ENCODE data around the gene SLC9A9. TPM values are rescaled to one million over a fixed set of nuclear protein-coding genes. Genes with fewer than 3 reads are reported as not detected.

Gene SLC9A9
- total RNA-seq, 4 donors from 2014 or later, result 13.4 to 15.0 (median 14.4) TPM

DNA sequence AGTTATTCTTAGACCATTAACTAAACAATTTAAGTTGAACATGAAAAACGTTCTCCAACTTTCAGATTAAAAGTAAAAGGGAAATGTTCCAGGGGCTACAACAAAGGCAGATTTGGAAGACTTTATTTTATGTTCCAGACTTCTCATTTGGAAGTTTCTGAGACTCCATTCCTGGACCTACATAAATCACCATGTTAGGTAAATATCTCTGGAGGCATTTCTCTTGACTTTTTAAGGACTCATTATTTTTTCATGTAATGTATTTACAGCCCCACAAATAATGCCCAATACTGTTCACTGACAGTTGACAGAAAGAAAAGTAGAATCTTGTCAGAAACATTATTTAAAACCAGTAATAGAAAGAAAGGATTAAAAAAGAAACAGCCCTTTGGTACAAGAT lies 352.1 kb downstream of the SLC9A9 start:
- intact Hi-C loops (cut with DNase I), result no loop called here
- TF ChIP-seq, protein P1, sequence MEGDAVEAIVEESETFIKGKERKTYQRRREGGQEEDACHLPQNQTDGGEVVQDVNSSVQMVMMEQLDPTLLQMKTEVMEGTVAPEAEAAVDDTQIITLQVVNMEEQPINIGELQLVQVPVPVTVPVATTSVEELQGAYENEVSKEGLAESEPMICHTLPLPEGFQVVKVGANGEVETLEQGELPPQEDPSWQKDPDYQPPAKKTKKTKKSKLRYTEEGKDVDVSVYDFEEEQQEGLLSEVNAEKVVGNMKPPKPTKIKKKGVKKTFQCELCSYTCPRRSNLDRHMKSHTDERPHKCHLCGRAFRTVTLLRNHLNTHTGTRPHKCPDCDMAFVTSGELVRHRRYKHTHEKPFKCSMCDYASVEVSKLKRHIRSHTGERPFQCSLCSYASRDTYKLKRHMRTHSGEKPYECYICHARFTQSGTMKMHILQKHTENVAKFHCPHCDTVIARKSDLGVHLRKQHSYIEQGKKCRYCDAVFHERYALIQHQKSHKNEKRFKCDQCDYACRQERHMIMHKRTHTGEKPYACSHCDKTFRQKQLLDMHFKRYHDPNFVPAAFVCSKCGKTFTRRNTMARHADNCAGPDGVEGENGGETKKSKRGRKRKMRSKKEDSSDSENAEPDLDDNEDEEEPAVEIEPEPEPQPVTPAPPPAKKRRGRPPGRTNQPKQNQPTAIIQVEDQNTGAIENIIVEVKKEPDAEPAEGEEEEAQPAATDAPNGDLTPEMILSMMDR (IDR thresholded peaks at IDR 0.05), result no peak
- TF ChIP-seq POLR2AphosphoS5 (IDR thresholded peaks at IDR 0.05) (no peak), POLR2A (IDR thresholded peaks at IDR 0.05; ENCODE audit: low read depth) (no peak), EP300 (IDR thresholded peaks at IDR 0.05) (no peak)
- H3K27me3 ChIP-seq, result no peaks in the 10 kb centered on the region
- no peaks in the 10 kb centered on the region for H3K9me3 ChIP-seq
- H3K4me1 ChIP-seq, result peaks cover 0 to 25% (median 16%) of the 10 kb centered on the region in 4 donors
- H3K36me3 ChIP-seq, result no peaks in the 10 kb centered on the region
- no peak for DNase-seq (ENCODE audit: extremely low spot score)
- 37% methylated on average over 1 of the region's 1 CpG for WGBS
- H3K27ac ChIP-seq (replicated peaks in 1 of 4), result peak overlapping the region; percentile 61 to 76 (median 68)
- H3K4me3 ChIP-seq, result no peak overlapping the region

DNA sequence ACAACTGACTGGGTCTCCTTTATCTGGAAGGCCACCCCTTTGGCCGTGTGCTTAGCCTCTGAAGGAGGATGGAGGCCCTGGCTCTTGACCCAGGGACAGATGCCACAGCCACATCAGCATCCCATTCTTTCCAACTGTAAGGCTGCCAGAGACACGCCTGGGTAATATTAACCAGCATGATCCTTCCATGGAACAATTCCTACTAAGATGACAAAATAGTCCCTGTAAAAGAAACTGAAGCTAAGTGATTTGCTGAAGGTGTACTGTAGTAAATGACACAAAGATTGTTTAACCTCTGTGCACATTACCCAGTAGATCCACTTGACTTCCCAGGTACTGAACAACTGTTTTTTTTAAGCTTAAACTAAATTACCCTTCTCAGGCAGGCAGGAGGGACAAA lies 352.7 kb downstream of the SLC9A9 start:
- WGBS, result 45% methylated on average over 2 of the region's 2 CpGs
- DNase-seq (ENCODE audit: extremely low spot score), result no peak

DNA sequence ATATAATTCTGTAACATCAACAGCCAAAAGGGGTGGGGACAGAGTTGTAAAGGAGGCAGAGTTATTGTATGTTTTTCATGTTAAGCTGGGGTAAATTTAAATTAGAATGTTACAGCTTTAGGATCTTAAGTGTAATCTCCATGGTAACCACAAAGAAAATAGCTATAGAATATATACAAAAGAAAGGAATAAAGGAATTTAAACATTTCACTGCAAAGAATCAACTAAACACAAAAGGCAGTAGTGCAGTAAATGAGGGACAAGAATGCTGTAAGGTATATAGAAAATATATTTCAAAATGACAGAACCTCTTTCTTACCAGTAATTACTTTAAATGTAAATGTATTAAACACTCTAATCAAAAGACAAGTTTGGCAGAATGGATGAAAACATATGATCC lies 361.7 kb downstream of the SLC9A9 start:
- TF ChIP-seq EP300 (IDR thresholded peaks at IDR 0.05) (no peak), POLR2AphosphoS5 (IDR thresholded peaks at IDR 0.05) (no peak), POLR2A (IDR thresholded peaks at IDR 0.05; ENCODE audit: low read depth) (no peak)
- TF ChIP-seq, protein P1 (IDR thresholded peaks at IDR 0.05), result no peak
- no peak overlapping the region for H3K27ac ChIP-seq (replicated peaks in 1 of 4)
- H3K27me3 ChIP-seq, result no peaks in the 10 kb centered on the region
- no peaks in the 10 kb centered on the region for H3K9me3 ChIP-seq
- intact Hi-C loops (cut with DNase I), result no loop called here
- no peaks in the 10 kb centered on the region for H3K36me3 ChIP-seq
- peaks cover 0 to 16% (median 4%) of the 10 kb centered on the region in 4 donors for H3K4me1 ChIP-seq
- H3K4me3 ChIP-seq, result no peak overlapping the region
- no peak for DNase-seq (ENCODE audit: extremely low spot score)

More for the DNA sequence above, 352.7 kb downstream of the SLC9A9 start:
- no peaks in the 10 kb centered on the region for H3K27me3 ChIP-seq
- TF ChIP-seq POLR2A (IDR thresholded peaks at IDR 0.05; ENCODE audit: low read depth), result no peak
- no peak for TF ChIP-seq EP300 (IDR thresholded peaks at IDR 0.05)
- TF ChIP-seq, protein P1 (IDR thresholded peaks at IDR 0.05), result no peak
- no peak for TF ChIP-seq POLR2AphosphoS5 (IDR thresholded peaks at IDR 0.05)
- intact Hi-C loops (cut with DNase I), result no loop called here
- H3K36me3 ChIP-seq, result no peaks in the 10 kb centered on the region
- peaks cover 0 to 25% (median 16%) of the 10 kb centered on the region in 4 donors for H3K4me1 ChIP-seq
- H3K9me3 ChIP-seq, result no peaks in the 10 kb centered on the region
- peak overlapping the region; percentile 61 to 76 (median 68) for H3K27ac ChIP-seq (replicated peaks in 1 of 4)
- no peak overlapping the region for H3K4me3 ChIP-seq

DNA sequence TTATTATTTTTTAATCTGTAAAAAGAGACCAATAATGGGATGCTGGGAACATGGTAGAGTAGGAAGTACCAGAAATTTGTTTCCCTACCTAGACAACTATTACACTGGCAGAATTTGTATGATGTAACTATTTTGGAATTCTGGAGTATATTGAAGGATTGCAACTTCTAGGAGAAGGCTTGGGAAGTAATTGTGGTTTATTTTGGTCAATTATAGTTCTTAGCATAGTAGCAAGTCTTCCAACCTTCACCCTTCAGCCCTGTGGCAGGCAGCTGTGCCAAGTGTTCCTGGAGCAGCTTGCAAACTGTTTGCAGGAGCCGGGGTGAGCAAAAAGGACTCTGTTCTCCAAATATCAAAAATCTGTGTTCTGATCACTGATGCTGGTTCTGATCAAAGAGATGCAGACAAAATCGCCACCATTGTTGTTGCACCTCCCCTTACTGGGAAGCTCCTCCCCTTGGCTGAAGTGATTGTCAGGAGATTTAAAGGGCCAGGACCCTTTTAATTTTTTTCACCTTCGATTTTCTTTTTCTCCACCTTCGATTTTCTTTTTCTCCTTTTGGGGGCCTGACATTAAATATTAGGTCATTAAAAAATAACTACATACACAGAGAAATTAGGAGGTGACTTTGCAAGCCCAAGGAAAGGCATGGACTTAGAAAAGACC lies 363.3 kb downstream of the SLC9A9 start:
- DNase-seq (ENCODE audit: extremely low spot score), result no peak
- WGBS, result 86% methylated on average over 4 of the region's 4 CpGs
- TF ChIP-seq POLR2A (IDR thresholded peaks at IDR 0.05; ENCODE audit: low read depth), result no peak
- TF ChIP-seq POLR2AphosphoS5 (IDR thresholded peaks at IDR 0.05), result no peak
- H3K4me3 ChIP-seq, result no peak overlapping the region
- H3K27ac ChIP-seq (replicated peaks in 1 of 4), result no peak overlapping the region
- intact Hi-C loops (cut with DNase I), result no loop called here
- no peaks in the 10 kb centered on the region for H3K36me3 ChIP-seq
- peaks cover 0 to 16% (median 4%) of the 10 kb centered on the region in 4 donors for H3K4me1 ChIP-seq
- H3K9me3 ChIP-seq, result no peaks in the 10 kb centered on the region
- H3K27me3 ChIP-seq, result no peaks in the 10 kb centered on the region

DNA sequence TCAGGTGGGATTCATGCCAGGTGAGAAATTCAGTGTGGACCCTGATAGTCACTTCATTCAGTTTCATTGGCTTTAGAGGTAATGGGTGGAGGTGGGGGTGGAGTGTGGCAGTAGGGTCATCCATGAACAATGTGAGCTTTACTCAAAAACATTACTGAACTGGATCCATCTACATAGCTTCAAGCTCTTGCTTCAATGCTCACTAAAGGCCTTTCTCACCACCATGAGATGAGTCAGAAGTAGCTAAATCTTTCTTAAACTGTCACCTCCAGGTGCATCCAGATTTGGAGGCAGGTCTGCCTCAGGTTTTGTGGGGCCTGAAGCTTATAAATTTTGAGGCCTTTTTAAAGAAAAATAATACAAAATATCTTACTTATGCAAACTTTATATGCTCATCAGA lies 365.1 kb downstream of the SLC9A9 start:
- Histone ChIP-seq H3K4me3 (no peak overlapping the region), H3K36me3 (no peaks in the 10 kb centered on the region), H3K4me1 (peaks cover 0 to 19% (median 4%) of the 10 kb centered on the region in 4 donors), H3K27ac (replicated peaks in 1 of 4) (no peak overlapping the region), H3K27me3 (no peaks in the 10 kb centered on the region), H3K9me3 (no peaks in the 10 kb centered on the region)
- intact Hi-C loops (cut with DNase I), result no loop called here
- no peak for TF ChIP-seq POLR2AphosphoS5 (IDR thresholded peaks at IDR 0.05)
- TF ChIP-seq, protein P1 (IDR thresholded peaks at IDR 0.05), result no peak
- no peak for TF ChIP-seq EP300 (IDR thresholded peaks at IDR 0.05)
- TF ChIP-seq POLR2A (IDR thresholded peaks at IDR 0.05; ENCODE audit: low read depth), result no peak
- DNase-seq (ENCODE audit: extremely low spot score), result no peak

All from esophagus muscularis mucosa (tissue), 4 donors.